Measurements from ENCODE around the gene RNASEH1.

DNA sequence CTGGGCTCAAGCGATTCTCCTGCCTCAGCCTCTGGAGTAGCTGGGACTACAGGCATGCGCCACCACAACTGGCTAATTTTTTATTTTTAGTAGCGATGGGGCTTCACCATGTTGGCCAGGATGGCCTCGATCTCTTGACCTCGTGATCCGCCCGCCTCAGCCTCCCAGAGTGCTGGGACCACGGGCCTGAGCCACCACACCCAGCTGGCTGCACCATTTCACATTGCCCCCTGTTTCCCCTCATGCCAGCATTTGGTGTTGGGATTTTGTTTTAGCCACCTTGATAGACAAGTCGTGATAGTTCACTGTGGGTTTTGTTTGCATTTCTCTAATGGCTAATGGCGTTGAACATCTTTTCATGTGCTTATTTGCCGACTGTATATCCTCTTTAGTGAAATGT lies 31.0 kb upstream of the RNASEH1 start:
- TF ChIP-seq GATA3 (IDR thresholded peaks at IDR 0.05; ENCODE audit: low read depth, low read length) (no peak), GATA2 (IDR thresholded peaks at IDR 0.05; ENCODE audit: low read depth, low read length) (no peak)
